ENCODE results near the gene TDRKH.

DNA sequence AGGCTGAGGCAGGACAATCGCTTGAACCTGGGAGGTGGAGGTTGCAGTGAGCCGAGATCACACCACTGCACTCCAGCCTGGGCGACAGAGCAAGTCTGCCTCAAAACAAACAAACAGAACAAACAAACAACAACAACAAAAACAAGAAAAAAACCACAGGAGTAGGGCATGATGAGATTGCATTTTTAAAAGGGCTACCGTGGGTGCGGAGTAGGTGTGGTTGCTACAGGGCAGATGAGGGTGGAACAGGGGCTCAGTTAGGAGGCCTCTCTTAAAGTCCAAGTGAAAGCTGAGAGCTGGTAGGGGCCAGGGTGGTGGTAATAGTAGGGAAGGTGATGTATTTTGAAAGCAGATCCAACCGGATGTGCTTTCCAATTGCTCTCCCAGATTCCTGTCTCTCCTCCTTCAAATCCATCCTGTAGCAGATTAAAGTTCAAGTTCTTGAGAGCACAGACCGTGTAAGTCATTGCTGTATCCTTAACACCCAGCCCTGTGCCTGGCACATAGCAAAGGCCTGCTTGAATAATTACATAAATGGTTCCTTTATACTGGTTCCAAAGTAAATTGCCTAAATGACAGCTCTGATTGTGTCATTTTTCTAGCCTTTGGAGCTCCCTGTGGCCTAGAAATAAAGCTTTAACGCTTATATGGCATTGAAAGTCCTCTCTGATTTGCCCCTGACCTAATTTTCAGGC lies 19.1 kb upstream of the TDRKH start:
- TF ChIP-seq, protein P1, sequence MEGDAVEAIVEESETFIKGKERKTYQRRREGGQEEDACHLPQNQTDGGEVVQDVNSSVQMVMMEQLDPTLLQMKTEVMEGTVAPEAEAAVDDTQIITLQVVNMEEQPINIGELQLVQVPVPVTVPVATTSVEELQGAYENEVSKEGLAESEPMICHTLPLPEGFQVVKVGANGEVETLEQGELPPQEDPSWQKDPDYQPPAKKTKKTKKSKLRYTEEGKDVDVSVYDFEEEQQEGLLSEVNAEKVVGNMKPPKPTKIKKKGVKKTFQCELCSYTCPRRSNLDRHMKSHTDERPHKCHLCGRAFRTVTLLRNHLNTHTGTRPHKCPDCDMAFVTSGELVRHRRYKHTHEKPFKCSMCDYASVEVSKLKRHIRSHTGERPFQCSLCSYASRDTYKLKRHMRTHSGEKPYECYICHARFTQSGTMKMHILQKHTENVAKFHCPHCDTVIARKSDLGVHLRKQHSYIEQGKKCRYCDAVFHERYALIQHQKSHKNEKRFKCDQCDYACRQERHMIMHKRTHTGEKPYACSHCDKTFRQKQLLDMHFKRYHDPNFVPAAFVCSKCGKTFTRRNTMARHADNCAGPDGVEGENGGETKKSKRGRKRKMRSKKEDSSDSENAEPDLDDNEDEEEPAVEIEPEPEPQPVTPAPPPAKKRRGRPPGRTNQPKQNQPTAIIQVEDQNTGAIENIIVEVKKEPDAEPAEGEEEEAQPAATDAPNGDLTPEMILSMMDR (IDR thresholded peaks at IDR 0.05; ENCODE audit: low read depth, low read length, missing input control): no peak
- TF ChIP-seq GABPA (IDR thresholded peaks at IDR 0.05 in 1 of 2, conservative IDR thresholded peaks at IDR 0.05 in 1 of 2) (no peak), RXRA (IDR thresholded peaks at IDR 0.05) (no peak), NR2F2 (IDR thresholded peaks at IDR 0.05) (no peak), JUND (IDR thresholded peaks at IDR 0.05) (no peak), EGR1 (IDR thresholded peaks at IDR 0.05; ENCODE audit: low read depth in 2 of 2) (no peak)
